GM18520 (cell line): ENCODE data around the gene TCERG1L.
"Not testable (repeated sequence)": the region's sequence is repeated elsewhere in the genome, so short reads cannot be mapped to it uniquely, and the experiment has no call there.

Experiments
- ATAC-seq: cut with Tn5 transposase; IDR thresholded peaks from one replicate; pipeline ENCODE4 v1.9.1; 2021; ENCODE audit not compliant: unreplicated experiment

Gene TCERG1L

DNA sequence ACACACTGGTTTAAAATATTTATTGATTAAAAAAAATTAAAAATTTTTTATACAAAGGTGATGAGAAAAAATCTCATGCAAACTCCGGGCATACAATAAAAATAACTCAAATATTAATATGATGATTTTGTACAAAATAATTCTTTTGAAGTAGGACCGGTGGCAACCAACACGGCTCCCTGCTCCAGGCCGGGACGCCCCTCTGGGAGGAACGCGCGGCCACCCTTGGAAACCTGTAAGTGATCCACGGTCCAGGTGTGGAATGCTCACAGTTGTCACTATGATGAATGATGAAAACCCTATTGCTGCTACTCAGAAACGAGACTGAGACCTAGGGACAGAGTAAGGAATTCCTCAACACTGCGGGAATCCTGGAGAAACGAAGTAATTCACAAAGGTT lies 219.1 kb downstream of the TCERG1L start:
- no peak for ATAC-seq

DNA sequence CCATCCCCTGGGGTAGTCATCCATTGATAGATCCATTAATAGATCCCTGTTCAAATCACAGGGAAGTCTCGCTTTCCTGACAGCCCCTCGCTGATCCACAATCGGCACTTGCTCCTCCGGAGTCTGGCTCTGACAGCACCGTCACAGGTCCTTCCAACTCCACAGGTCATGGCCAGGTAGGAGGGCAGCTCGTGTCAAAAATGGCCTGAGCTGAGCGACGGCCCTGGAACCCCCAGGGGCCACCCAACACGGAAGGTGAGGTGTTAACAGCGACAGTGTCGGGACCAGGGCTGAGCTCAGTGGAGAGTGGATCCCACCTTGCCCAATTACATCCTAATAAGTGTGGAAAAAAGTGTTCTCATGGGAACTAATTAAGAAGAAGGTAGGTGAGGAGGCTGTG lies 219.8 kb downstream of the TCERG1L start:
- ATAC-seq = no peak

DNA sequence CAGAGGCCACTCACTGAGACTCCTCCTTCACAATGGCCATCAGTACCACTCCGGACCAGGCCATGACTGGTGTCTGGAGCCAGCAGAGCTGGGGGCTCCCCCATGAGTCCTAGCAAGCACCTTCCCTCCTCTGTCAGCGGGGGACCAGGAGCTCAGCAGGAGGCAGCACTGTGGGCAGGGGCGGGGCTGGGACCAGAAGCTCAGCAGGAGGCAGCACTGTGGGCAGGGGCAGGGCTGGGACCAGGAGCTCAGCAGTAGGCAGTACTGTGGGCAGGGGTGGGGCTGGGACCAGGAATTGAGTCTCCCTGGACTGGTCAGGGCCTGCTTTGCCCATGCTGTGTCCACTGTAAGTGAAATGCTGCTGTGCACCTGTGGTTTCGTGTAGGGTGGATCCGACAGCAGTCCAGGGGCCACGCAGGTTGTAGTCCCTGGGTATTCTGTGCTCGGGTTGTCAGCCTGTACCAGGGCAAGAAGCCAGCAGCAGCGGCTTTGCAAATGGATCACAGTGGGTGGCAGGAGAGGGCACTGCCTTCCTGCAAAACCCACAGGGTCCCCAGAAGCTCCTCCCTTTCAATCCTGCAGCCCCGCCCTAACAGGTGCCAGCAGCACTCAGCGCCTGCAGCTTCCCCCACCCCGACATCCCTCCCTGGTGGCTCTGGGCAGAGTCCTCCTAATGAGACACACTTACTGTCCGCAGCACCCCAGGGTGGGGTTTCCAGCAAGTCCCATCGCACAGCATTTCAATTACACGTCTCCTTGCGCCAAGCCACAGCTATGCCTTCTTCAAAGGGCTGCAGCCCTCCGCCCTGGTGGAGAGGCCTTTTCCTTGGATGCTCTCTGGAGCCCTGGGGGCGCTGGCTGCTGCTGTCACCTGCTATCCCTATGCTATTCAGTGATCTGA lies 220.5 kb downstream of the TCERG1L start:
- no peak for ATAC-seq

DNA sequence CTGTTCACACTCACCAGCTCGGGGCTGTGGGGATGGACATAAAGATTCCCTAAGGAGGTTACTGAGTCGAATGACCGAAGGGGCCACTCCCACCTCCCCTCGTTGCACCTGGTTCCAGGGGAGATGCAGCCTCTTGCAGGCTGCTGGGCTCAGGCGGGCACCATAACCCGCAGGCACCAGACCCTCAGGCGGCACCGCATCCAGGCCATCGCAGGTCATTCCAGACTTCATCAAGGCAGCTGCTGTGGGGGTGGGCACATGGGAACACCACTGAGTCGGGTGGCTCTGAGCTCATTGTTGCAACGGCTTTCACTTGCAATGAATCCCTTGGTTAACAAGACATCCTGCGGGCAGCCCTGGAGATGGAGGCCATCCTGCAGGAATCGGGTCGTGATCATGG lies 221.7 kb downstream of the TCERG1L start:
- ATAC-seq = no peak

DNA sequence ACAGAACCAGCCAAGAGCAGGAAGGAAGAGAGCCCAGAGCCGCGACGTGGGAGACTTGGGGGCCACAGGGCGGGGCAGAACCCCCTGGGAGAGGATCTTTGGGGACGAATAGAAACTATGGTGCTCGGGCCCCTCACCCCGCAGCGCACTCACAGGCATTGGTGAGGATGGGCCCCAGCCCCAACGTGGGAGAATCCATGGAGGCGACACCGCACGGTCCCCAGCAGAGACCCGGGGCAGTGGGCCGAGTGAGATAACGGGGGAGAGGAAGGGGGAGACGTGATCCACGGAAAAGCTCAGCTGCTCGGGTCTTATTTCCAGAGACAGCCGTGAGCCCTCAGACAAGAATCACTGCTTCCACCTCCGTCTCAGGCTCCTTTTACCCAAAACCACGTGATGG lies 222.4 kb downstream of the TCERG1L start:
- ATAC-seq = no peak

DNA sequence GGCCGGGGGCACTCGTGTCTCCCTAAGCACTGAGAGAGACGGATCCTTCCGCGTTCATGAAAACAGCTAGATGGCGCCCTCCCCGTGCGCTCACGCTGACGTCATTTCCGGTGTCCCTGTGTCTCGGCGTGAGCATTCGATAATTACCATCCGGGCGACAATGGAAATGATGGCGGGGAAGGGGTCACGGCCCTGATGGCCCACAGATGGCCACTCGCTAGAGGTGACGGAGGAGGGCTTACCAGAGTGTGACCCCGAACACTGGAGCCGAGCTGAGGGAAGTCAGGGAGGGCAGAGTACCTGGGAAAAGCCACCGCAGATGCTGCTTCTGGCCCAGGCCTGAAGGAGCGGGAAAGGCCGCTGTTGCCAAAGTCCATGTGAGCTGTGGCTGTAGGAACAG lies 222.9 kb downstream of the TCERG1L start:
- no peak for ATAC-seq

DNA sequence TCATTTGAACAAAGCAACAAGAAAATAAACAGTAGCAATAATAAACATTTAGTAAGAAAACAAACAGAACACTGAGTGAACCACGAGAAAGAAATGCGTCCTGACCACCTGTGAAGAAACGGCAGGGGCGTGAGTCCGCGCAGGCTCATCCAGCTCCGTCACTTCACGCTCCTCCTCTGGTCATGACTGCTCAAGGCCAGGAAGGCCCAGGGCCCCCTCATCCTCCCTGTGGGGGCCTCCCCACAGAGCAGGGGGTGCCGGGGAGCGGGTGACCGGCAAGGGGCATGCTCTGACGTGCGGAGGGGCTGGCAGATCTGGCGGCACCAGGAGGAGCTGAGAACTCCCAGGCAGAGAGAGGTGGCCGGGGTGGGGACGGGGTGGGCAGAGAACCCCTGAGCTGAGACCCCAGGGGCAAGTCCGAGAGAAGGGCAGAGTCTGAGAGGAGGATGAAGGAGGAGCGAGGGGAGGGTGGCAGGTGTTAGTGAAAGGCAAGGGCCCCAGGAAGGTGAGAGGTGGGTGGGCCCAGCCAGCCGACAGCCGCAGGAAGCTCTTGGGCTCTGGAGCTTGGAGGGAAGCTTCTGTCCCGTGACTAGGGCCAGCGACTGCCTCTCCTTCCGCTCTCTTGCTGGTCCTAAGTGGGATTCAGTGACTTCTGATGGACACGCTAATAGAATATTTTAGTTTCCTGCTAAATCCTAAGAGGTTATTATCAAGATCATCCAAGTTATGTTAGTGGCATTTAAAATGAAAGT lies 223.9 kb downstream of the TCERG1L start:
- no peak for ATAC-seq

DNA sequence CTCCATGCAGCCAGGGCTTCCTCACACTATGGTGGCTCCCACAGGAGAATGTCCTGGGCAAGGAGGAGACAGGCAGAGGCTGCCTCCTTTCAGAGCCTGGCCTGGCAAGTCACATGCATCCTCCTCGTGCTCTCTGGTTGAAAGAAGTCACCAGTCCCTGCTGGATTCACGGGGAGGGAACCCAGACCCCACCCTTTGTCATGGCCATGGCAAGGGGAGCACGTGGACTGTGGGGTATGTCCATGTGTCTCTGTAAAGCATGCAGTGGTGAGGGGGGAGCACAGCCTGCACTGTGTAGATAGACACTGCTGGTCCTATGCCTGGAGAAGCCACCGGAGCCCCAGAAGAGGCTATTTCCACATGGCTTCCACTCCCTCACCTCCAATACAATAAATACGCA lies 225.0 kb downstream of the TCERG1L start:
- ATAC-seq = no peak

DNA sequence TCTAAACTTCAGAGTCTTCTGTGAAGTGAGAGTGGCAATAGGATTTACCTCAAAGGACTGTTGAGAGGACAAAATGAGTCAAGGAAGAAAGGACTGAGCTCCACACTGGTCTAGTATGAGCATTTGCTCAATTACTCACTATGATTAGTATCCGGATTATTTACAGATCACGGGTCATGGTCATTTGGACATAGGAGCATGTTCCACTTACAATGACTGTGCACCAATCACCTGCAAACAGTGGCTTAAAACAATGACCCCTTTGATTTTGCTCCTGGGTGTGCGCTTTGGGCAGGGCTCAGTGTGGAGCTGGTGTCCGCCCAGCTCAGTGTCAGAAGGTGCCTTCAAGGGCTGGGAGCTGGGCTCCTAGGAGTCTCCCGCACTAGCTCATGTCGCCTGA lies 225.4 kb downstream of the TCERG1L start:
- no peak for ATAC-seq

DNA sequence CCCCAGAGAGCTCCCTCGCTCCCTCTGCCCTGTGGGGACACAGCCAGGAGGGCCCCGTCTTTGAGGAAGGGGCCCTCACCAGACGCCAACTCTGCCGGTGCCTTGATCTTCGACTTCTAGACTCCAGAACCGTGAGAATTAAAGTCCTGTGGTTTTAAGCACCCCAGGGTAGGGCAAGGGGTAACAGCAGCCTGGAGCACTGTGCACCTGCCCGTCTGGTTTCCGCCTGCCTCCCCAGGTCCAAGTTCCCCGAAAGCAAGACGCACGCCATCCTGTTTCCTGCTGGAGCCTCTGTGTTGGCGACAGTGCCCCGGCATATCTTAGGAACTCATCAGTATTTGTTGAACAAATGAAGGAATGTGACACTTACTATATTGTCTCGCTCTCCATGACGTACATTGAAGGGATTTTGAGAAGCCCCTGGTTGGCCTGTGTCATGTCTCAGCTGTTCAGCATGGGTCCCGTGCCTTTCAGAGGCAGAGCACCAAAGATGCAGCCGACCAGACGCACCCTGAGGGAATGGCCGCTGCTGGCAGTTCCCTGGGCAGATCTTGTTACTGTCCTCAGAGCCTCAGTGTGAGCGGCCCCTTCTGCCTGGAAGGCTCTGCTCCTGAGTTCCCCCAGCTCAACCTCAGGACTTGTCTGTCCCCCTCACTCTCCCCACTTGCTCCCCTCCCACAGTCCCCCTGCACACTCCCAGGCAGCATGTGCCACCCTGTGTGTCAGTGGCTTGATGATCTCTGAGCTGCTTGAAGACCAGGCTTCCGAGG lies 226.2 kb downstream of the TCERG1L start:
- no peak for ATAC-seq

DNA sequence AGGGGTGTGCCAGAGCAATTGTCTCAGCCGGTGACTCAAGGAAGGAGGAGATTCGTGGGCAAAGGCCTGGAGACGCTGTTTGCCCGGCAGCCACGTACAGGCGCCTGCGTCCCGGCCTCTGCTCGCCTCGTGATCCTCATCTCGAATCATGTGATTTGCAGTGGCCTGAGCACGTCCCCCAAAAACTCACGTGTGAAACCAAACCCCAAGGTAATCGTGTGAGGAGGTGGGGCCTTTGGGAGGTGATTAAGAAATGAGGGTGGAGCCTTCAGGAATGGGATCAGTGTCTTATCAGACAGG lies 226.8 kb downstream of the TCERG1L start:
- ATAC-seq = no peak

DNA sequence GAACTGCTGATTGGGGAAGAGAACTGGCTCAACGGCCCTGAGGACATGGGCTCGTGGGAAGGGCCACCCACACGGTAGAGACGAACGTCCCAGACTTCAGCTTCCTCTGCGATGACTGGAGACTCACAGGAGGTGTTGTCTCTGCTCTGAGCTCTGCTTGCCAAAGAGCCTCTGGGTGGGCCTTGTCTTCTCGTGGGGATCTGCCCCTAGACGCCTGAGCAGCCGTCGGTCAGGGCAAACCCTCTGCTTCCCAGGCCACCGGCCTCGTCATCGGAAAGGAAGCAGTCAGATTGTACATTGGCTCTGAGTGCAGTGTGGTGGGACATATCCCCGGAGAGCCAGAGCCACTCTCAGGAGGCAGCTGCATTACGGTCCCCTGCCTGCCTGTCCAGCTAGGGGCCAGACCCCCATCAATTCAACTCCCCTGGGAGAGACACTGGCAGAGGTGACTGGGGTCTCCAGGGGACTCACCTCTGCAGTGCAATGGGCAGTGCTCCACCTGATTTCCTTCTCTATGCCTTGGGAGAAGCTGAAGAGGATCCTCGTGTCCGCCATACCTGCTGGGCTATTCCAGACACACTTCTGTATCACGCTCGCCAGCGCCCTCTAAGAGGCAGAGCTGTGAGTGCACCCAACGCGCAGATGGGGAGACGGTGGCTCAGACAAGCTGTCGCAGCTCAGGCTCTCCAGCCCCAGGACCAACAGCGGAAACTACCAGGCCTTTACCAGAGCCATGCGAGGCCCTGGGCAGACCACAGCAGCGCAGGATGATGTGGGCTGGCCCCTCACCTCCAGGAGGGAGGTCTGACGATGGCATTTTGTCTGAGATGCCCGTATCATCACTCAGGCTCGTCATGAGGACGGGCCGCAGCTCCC lies 227.4 kb downstream of the TCERG1L start:
- ATAC-seq = no peak

DNA sequence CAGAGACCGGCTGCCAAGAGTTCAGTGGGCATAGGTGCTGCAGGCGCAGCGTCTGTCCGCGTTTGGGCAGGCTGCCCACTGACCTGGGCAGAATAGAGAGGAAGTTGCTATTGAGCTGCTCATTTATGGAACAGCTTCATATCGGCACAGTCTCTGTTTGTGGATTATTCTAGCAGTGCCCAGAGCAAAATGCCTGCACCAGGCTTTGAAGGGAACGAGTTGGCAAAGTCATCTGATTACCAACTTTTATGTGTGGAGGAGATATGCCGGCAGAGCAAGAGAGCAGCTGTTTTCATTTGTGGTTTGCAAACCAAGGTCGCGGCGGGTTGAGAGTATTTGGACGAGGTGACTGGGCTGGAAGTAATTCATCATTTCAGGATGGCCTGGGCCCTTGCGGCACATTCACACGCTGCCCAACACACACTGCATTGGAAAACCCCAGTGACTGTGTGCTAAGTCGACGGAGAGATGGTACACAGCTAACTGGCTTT lies 228.5 kb downstream of the TCERG1L start:
- no peak for ATAC-seq

DNA sequence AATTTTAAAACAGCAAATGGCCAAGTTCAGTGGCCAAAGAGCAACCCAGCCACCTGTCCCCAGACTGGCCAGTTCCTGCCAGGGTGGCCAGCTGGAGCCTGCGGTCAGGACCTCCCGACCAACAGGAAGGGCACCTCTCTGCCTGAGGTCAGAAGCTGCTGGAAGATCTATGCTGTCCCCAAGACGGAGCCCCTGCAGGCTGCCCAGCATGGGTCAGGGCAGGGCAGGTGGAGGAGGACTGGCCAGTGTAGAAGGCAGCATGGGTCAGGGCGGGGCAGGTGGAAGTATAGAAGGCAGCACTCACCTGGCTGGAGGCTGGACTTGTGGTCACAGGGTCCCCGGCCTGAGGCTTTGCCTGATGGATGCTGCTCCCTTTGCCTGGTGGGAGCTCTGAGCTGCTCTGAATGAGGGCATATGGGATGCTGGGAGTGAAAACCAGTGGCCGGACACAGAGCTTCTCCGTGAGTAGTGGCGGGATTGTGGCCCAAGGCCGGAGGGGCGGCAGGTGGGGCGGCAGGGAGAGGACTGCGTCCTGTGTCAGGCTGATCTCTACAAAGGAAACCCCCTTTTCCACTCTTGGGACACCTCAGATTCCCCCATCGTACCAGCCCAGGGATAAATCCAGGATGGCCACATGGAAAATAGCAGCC lies 229.2 kb downstream of the TCERG1L start:
- no peak for ATAC-seq

DNA sequence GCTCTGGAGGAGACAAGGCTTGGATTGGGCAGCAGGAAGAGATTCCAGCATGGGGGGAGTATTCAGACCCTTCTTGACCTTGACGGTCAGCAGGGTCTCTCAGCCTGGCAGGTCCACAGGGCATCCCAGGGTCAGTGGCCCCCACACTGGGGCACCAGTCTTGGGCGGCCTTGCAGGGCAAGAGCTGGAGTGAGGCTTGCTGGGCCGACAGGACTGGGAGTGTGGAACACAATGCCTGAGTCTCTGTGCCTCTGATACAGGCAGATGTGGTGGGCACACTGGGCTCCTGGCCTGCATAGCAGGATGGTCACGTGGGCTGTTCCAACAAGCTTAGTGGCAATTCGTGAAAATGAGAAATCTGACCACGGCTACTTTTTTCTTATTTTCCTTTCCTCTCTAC lies 229.7 kb downstream of the TCERG1L start:
- no peak for ATAC-seq

DNA sequence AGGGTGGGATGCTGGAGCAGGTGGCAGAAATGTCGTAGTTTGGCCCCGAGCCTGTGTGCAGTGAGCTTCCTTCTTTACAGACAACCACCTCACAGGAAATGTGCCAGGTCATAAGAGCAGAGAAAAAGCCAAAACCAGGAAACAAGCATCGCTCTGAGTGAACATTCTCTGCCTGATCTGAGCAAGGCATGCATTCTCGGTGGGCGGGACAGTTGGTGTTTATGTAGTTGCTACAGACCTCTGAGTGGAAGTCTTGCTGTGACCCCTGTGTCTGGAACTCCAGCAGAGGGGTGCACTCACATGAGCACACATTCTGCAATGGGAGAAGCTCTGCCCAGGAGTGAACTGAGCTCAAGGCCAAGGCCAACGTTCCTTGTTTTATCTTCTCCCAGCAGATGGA lies 230.1 kb downstream of the TCERG1L start:
- no peak for ATAC-seq

DNA sequence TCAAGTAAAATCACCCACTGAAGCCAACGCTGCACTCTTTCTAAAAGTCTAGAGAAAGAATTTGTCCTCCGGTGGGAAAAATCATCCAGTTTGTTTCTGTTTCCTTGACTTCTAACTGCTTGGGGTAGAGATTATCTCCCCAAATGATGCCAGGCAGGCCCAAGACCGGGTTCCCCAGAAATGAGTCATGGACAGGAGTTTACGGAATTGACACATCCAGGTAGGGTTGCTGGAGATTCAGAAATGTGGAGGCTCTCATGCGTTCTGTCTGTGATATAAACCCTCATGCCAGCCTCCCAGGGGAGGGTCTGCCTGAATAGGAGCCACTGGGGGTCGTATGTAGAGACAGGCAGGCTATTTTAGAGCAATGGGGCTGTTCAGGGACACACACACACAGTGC lies 230.9 kb downstream of the TCERG1L start:
- no peak for ATAC-seq

DNA sequence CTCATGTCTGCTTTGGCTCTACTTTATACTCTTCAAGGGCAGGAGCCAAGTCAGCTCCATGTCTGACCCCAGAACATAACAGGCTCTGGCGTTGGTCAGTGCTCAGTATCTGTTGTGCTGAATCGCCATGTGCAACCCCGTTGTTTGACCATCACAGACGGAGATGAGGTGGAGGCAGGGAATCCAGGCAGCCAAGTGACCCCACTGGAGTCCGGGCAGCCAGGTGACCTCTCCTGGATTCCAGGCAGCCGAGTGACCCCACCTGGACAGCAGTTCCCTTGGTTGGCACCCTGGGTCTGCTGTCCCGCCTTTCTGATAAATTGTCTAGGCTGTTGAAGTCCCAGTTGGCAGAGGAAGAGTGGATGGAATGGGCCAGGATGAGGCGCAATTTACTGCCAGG lies 232.2 kb downstream of the TCERG1L start:
- no peak for ATAC-seq

DNA sequence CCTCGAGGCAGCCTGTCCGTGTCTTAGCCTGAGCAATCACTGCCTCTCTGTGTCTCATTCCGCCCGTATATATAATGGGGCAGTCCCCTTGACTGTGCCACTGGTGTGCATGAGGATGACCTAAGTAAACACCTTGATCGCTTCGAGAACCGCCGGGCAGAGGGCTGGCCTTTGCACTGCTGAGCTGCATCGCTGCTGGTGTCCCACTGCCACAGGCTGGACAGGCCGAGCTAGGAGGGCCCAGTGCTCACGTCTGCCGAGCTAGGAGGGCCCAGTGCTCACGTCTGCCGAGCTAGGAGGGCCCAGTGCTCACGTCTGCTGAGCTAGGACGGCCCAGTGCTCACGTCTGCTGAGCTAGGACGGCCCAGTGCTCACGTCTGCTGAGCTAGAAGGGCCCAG lies 232.6 kb downstream of the TCERG1L start:
- not testable (repeated sequence) for ATAC-seq
